GM19099 (cell line): ENCODE measurements around the gene CHN1.

ENCODE experiments used
- POLR2A ChIP-seq: IDR thresholded peaks from 3 replicates; pipeline ENCODE4 v1.6.1; 2011; ENCODE audit warnings: low read depth; ENCODE audit not compliant: insufficient read length; ENCODE audit errors: extremely low read depth

Gene CHN1

DNA sequence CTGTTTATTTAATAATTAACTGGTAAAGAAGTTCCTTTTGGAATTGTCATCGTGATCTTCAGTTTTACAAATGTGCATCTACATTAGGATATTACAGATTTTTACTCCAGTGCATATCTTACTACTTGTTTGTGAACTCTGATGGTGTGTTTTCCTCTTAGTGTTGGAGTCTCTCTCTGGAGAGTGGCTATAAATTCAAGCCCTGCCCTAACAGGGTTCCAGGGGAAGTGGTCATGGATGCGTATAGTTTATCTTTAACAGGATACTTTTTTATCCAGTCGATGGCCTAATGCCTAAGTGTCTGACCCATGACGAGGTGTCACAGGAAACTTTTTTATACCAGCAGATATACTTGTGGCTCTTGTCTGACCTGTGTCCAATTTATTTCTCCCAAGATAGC lies 75.4 kb downstream of the CHN1 start:
- no peak for TF ChIP-seq POLR2A

DNA sequence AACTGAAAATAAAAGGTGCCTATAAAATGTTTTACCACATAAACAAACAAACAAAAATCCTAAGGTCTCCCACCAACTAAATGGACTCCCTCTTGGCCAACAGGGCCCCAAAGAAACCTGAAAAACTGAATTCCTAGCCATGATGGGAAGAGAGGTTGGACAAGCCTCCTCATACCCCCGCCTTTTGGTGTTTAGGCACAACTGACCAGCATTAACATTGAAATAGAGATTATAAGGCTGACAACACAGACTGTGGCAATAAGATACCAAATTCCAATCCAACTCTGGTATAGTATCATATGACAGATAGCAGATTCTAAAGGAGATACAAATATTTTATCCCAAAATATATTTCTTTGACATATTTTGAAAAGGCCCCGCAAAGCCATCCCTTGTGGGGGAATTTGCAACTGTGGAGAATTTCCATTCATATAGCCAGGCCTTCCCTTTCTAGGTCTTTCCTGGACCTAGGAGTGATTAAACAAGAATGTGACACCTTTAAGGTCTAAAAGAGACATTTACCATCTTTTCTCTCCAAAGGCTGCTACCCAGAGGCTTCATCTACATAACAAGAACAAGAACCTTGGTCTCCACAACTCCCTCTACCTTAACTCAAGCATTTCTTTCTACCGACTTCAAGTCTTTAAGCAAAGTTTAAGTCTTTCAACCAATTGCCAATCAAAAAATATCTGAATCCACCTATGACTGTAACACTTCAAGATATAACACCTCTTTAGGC lies 80.0 kb downstream of the CHN1 start:
- TF ChIP-seq POLR2A: no peak

DNA sequence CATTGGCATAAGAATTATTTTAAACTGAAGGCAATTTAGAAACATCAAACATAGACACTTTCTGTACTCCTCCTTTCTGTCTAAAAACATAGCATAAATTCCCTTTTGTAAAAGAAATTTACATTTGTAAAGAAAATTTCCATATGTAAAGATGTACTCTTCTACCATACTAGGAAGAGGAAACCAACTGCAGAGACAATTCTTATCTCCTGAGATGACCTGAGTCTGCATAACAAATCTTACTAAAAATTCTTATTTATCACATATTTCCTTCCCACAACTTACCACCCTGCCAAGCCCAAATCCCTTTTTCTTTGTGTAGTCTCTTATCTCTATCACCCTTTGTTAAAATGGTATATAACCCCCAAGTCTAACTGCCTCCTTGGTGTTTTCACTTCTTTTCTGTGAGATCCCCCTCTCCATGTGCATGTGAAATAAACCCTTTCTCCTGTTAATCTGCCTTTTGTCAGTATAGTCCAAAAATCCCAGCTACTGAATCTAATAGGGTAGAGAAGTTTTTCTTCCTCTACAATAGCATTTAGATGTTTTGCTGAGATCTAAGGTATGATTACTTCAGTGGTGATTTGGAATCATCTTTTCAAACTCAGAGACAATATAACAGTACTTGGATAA lies 81.0 kb downstream of the CHN1 start:
- no peak for TF ChIP-seq POLR2A

DNA sequence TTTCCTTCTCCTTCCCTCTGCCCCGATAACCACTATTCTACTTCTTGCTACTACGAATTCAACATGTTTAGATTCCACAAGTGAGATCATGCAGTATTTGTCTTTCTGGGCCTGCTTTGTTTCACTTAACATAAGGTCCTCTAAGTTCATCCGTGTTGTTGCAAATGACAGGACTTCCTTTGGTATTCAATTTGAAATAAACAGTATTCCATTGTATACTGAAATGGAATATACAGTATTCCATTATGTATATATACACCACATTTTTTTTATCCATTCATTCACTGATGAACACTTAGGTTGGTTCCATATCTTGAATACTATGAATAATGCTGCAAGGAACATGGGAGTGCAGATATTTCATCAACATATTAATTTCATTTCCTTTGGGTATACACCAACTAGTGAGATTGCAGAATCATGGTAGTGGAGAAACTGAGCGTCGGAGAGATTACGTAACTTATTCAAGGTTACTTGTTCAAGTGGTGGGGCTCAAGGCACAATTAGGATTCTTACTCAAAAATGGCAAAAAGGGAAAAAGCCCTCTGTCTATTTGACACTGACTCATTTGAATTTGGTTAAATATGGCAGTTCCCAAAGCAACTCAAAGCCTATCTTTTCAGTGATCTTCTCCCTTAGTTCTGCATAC lies 85.1 kb downstream of the CHN1 start:
- TF ChIP-seq POLR2A: no peak

DNA sequence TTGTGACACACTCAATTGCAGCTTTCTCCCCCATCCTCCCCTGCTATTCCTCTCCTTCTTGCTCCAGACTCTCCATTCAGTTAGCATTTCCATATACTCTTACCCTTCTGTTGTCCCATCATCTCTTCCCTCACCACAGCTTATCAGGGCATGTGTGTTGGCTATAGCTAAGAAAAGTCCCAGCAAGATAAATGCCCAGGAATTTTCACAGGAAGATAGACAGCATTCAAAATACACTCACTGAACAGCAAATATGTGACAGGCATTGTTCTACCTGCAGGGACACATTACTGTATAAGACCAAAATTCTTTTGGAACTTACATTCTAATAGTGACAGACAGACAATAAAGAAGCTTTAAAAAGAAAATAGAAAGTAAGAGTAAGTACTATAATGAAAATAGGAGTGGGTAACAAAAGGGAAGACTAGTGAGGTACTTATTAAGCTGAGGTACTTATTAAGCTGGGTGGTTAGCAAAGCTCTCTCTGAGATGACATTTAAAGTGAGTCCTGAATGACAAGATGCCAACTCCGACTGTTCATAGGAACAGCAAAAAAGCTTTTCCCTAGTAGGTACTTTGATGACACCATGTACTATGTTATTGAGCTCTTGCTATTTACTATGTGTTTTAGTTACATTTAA lies 86.2 kb downstream of the CHN1 start:
- TF ChIP-seq POLR2A: no peak

DNA sequence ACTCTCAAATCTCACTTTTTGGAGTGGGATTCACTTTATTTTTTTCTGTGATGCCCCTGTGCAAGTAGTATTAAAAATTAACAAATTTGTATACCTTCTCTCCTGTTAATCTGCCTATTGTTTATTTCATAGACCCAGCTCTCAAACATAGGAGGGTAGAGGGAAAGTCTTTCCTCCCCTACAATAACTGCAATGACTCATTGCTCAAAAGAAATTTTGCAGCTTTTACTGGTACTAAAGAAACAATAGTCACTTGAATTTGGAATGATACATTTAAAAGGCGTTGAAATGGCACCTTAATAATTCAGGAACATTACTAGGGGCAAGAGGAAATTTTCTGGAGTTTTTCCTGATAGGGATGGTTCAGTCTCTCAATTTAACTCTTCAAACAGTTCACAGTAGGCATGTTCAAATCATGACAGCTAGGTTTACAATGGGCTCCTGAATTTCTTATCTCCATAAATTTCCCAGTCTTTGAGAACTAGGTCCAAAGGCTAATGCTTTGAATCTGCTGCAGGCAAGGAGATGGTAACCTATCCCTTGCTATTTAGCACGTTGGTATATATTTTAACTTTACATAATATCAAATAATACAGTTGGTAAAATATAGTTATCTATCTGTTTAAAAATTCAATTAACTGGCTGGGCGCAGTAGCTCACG lies 88.8 kb downstream of the CHN1 start:
- TF ChIP-seq POLR2A: no peak

DNA sequence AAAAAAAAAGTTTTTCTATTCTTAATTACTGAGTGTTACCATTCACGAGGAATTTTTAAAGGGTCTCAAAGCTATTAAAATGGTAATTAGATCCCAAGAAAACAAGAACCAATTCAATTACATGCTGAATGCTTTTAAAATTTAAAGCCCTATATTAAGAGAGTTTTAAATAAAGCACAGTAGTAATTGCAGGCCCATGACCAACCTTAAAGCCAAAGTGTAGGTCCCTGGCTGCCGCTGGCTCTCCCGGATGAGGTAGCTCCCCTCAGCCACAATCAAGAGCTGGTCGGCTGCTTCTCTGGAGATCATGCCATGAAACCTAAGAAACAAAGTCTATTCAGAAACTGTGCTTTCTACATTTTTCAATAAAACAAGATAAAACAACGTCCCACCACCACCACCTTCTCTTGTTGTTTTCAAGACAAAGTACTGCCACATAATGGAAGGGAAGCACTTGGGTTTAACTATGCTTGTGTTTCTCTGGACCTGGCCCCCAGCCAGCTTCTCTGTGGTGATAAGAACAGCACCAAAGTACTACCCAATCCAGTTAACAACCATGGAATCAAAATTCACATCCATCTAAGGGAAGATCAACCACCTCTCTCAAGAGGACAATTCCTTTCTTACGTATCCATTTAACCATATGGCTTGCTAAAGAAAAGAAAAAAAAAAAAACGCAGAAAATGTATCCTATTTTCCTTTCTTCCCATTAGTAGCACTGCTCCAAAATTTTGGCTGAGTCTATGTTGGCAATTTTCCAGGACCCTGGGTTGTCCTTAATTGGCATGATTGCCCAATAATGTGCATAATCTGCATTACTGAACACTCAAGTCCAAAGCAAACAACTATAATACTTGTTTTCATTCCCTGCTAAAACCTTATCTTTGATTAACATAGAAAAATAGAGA lies 90.1 kb downstream of the CHN1 start:
- TF ChIP-seq POLR2A: no peak

DNA sequence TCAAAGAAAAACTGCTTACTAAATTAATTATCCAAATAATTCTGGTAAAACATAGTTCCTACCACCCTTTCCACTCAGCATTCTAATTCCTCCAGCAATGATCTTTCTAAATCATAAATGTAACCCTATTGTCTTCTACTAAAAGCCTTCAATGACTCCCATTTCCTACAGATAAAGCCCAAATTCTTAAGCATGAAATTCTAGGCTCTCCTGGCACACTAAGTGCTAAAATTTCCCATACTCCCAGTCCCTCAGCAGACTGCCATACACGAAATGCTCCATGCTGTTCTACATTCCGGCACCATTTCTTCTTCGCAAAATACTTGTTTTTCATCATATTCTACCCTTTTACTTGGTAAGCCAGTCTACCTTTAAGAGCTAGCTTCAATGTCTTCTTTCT lies 96.9 kb downstream of the CHN1 start:
- TF ChIP-seq POLR2A: no peak

DNA sequence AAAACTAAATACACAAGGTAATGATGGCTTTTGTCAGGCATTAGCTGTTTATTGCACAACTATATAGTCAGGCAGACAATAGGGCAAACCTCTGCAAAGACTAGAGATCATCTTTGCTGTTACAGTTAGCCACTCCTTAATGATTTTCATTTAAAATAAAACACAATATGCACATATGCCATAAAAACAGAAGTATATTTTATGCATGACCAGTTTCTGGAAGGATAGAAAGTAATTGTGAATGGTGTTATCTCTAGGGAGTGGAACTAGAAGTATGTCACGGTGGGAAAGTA lies 102.0 kb downstream of the CHN1 start:
- TF ChIP-seq POLR2A: no peak

DNA sequence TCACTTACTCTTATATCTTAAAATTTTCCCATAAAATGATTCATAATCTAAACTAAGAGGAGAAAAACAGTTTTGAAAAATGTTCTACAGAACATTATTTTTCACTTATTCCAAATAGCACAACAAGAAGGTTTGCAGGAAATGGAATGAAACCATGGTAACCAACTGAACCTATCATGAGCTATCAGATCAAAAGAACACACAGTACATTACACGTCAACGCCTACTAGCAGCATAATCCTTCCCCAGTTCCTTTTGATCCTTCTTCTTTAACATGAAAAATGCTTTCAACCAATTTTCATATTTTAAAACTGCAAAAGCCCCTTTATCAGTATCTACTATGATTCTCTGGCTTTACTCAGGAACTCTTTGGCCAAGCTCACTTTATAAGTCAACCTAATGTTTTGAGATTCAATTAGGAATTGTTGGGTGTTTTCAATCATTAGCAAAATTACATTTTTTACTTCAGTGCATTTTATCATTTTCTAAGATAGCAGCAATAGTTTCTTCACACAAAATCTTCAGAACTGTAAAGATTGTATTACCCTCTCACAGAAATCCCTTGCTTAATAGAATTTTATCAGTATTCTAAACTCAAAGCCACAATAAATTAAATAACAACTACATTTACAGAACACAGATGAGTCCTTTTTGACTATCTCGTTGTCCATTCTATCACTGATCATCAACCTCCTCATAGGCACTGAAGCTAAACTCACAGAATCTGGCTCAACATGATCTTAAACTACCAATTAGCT lies 102.5 kb downstream of the CHN1 start:
- TF ChIP-seq POLR2A: no peak

DNA sequence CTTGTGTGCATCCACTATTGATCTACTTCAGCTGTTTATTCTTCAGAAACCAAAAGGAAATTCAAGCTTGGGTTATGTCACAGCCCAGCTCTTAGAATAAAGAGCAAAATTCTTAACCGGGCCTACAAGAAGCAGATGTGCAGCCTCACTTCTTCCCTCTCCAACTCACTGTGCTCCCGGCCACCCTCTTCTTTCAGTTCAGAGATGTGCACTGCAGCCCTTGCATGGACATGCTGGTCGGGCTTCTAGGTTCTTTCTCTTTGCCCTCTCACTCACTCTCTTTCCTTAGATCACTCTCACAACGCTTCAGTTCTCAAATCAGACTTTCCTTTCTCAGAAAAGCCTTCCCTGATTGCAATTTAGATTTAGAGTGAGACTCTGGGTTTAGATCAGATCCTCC lies 104.1 kb downstream of the CHN1 start:
- TF ChIP-seq POLR2A: no peak

DNA sequence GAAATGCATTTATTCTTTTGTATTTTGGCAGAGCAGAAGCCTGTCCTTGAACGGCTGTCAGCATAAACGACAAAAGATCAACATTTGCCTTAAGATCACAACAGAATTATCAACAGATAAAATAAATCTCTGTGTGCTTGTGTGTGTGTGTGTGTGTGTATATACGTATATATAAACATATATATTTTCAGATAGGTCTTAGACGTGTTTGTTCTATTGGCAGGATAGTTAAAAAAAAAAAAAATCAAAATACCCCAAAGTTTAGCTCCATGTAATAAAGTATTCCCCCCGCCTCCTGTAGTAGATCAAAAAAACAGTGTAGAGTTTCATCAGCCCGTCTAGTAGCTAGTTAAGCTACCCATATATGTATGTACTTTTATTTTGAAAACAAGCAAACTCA lies 107.9 kb downstream of the CHN1 start:
- no peak for TF ChIP-seq POLR2A

DNA sequence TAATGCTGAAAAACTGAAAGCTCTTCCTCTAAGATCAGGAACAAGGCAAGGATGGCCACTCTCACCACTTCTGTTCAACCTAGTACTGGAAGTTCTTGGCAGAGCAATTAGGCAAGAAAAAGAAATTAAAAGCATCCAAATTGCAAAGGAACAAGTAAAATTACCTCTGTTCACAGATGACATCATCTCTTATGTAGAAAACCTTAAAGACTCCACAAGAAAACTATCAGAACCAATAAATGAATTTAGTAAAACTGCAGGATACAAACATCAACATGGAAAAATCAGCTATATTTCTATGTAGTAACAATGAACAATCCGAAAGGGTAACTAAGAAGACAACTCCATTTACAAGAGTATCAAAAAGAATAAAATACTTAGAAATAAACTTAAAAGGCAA lies 112.2 kb downstream of the CHN1 start:
- TF ChIP-seq POLR2A: no peak

DNA sequence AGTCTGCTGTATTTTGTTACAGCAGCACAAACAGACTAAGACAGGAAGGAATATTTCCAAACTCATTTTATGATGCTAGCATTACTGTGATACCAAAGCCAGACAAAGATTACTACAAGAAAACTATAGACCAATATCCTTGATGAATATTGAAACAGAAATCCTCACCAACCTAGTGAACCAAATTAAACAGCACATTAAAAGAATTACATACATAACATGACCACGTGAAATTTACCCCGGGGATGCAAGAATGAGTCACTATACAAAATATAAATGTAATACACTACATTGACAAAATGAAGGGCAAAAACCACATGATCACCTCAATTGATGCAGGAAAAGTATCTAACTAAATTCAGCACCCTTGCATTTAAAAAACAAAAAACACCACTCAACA lies 112.6 kb downstream of the CHN1 start:
- no peak for TF ChIP-seq POLR2A

DNA sequence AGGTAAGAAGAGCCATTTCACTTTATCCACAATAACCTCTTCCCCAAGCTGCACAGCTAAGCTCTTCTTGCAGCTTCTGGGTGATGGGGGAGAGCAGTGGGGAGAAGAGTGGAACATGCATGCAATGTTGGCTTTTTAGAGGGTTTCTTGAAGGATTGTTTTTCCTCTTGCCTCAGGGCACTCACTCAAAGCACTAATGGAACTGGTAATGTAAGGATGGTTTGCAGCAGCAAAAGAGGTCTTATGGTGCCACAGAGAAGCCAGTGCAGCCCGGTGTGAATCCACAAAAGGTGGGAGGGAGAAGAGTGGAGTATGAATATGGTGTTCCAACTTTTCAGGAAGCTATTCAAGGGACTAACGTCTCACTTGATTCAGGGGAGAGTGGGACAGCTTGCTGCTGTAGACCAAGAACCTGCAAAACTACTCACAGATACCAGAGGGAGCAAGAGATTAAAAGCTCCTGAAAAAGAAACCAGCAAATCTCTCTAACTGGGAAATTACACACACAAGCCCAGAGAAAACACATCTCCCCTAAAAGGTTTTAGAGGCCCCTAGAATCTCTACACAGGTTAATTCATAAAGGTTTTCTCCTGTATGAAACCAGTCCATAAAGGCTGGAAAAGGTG lies 116.4 kb downstream of the CHN1 start:
- TF ChIP-seq POLR2A: no peak
